GM10266 (cell line): Measurements from ENCODE around the gene CRIP1.

Experiments used
- DNase-seq: peaks from one replicate; pipeline ENCODE4 v3.0.0; 2012; ENCODE audit errors: extremely low spot score
- CTCF ChIP-seq: IDR thresholded peaks from 2 replicates; pipeline ENCODE4 v1.5.1; 2012; ENCODE audit warnings: mild to moderate bottlenecking, low read depth; ENCODE audit not compliant: control insufficient read depth, insufficient read depth; ENCODE audit errors: missing control alignments

The CRIP1 gene

GRCh38 chr14:105525326-105525725 is 38.6 kb downstream of the CRIP1 start:
- DNase-seq = peak; percentile 41
- no peak for TF ChIP-seq CTCF

GRCh38 chr14:105525861-105526775 is 39.4 kb downstream of the CRIP1 start, which contains the start of gene TMEM121:
TMEM121 (plus strand) TSS chr14:105526583; CDS start chr14:105528835, 2,252 bp downstream.
- no peak for TF ChIP-seq CTCF
- peak; percentile 84 for DNase-seq

GRCh38 chr14:105526776-105527380 is 40.2 kb downstream of the CRIP1 start:
- no peak for TF ChIP-seq CTCF
- DNase-seq = peak; percentile 53

- DNase-seq = peak; percentile 46
- no peak for TF ChIP-seq CTCF
Observed at GRCh38 chr14:105527381-105527825, 40.7 kb downstream of the CRIP1 start.

GRCh38 chr14:105527826-105528585 is 41.3 kb downstream of the CRIP1 start:
- peak; percentile 98 for TF ChIP-seq CTCF
- peak; percentile 97 for DNase-seq

GRCh38 chr14:105528586-105529318 is 42.1 kb downstream of the CRIP1 start:
- DNase-seq = peak; percentile 69
- no peak for TF ChIP-seq CTCF
